ENCODE results near the gene SLC25A45. TPM values are rescaled to one million over a fixed set of nuclear protein-coding genes. Genes with fewer than 3 reads are reported as not detected.
"Not testable (repeated sequence)": the region's sequence is repeated elsewhere in the genome, so short reads cannot be mapped to it uniquely, and the experiment has no call there.

The SLC25A45 gene
- total RNA-seq, 3 donors from 2014 or later (not counting 1 experiment from before 2014, with no cell fraction given) = 50.9 to 61.1 (median 61.0) TPM

- WGBS (ENCODE audit: insufficient coverage) = 90% methylated on average over 11 of the region's 11 CpGs
- TF ChIP-seq CTCF (IDR thresholded peaks at IDR 0.05) = no peak
- no peak overlapping the region for H3K4me3 ChIP-seq (ENCODE audit: low read length)
- intact Hi-C loops (cut with micrococcal nuclease) = loop anchor here (5.0 kb wide), 2 partner anchors 48 to 157 kb away; partner anchors contain the start of genes FAM89B and ZNRD2
- no peak overlapping the region for H3K27ac ChIP-seq (ENCODE audit: low read length)
- Mint-ChIP-seq H3K27me3 (ENCODE audit: low read depth in 2 of 2) (no peaks in the 10 kb centered on the region), H3K27ac (no peak overlapping the region), H3K9me3 (no peaks in the 10 kb centered on the region), H3K4me1 (peaks cover 42 to 46% of the 10 kb centered on the region in 2 donors), H3K36me3 (no peaks in the 10 kb centered on the region), H3K4me3 (no peak overlapping the region)
- H3K36me3 ChIP-seq (ENCODE audit: control insufficient read depth, insufficient read depth, low read length) = peaks cover 18% of the 10 kb centered on the region
- no peaks in the 10 kb centered on the region for H3K9me3 ChIP-seq (ENCODE audit: control insufficient read depth, insufficient read depth, low read length)
- no peak for DNase-seq
- ATAC-seq = no peak
- peaks cover 45% of the 10 kb centered on the region for H3K4me1 ChIP-seq (ENCODE audit: control insufficient read depth, insufficient read depth, low read length)
- no peaks in the 10 kb centered on the region for H3K27me3 ChIP-seq (ENCODE audit: control insufficient read depth, insufficient read depth, low read length)
Observed at GRCh38 chr11:65414776-65415498, 32.5 kb upstream of the SLC25A45 start.

- intact Hi-C loops (cut with micrococcal nuclease); H3K27me3 Mint-ChIP-seq (ENCODE audit: low read depth in 2 of 2); H3K4me3 Mint-ChIP-seq; DNase-seq; H3K27ac Mint-ChIP-seq; H3K4me3 ChIP-seq (ENCODE audit: low read length); ATAC-seq; H3K27ac ChIP-seq (ENCODE audit: low read length); H3K9me3 ChIP-seq (ENCODE audit: control insufficient read depth, insufficient read depth, low read length); H3K27me3 ChIP-seq (ENCODE audit: control insufficient read depth, insufficient read depth, low read length); H3K9me3 Mint-ChIP-seq; H3K36me3 Mint-ChIP-seq: not testable (repeated sequence)
- peaks cover 27 to 29% of the 10 kb centered on the region in 2 donors for H3K4me1 Mint-ChIP-seq
- WGBS (ENCODE audit: insufficient coverage) = 94% methylated on average over 15 of the region's 15 CpGs
- peaks cover 28% of the 10 kb centered on the region for H3K4me1 ChIP-seq (ENCODE audit: control insufficient read depth, insufficient read depth, low read length)
- H3K36me3 ChIP-seq (ENCODE audit: control insufficient read depth, insufficient read depth, low read length) = peaks cover 35% of the 10 kb centered on the region
Observed at GRCh38 chr11:65413077-65413664, 30.7 kb upstream of the SLC25A45 start.

- no peaks in the 10 kb centered on the region for H3K27me3 ChIP-seq (ENCODE audit: control insufficient read depth, insufficient read depth, low read length)
- H3K9me3 ChIP-seq (ENCODE audit: control insufficient read depth, insufficient read depth, low read length) = no peaks in the 10 kb centered on the region
- no peak for DNase-seq
- Mint-ChIP-seq H3K4me3 (no peak overlapping the region), H3K27ac (no peak overlapping the region), H3K4me1 (peaks cover 20 to 22% of the 10 kb centered on the region in 2 donors), H3K36me3 (no peaks in the 10 kb centered on the region), H3K27me3 (ENCODE audit: low read depth in 2 of 2) (no peaks in the 10 kb centered on the region), H3K9me3 (no peaks in the 10 kb centered on the region)
- H3K27ac ChIP-seq (ENCODE audit: low read length) = no peak overlapping the region
- no peak overlapping the region for H3K4me3 ChIP-seq (ENCODE audit: low read length)
- 91% methylated on average over 24 of the region's 24 CpGs for WGBS (ENCODE audit: insufficient coverage)
- ATAC-seq = no peak
- H3K4me1 ChIP-seq (ENCODE audit: control insufficient read depth, insufficient read depth, low read length) = peaks cover 21% of the 10 kb centered on the region
- intact Hi-C loops (cut with micrococcal nuclease) = no loop called here
- no peak for TF ChIP-seq CTCF (IDR thresholded peaks at IDR 0.05)
- peaks cover 35% of the 10 kb centered on the region for H3K36me3 ChIP-seq (ENCODE audit: control insufficient read depth, insufficient read depth, low read length)
Observed at GRCh38 chr11:65412271-65413076, 30.0 kb upstream of the SLC25A45 start.

- DNase-seq = no peak
- no peak for TF ChIP-seq CTCF (IDR thresholded peaks at IDR 0.05)
- no peaks in the 10 kb centered on the region for H3K27me3 ChIP-seq (ENCODE audit: control insufficient read depth, insufficient read depth, low read length)
- no peak overlapping the region for H3K4me3 ChIP-seq (ENCODE audit: low read length)
- intact Hi-C loops (cut with micrococcal nuclease) = no loop called here
- WGBS (ENCODE audit: insufficient coverage) = 86% methylated on average over 5 of the region's 5 CpGs
- no peaks in the 10 kb centered on the region for H3K27me3 Mint-ChIP-seq (ENCODE audit: low read depth in 2 of 2)
- no peak for ATAC-seq
- H3K36me3 ChIP-seq (ENCODE audit: control insufficient read depth, insufficient read depth, low read length) = peaks cover 37% of the 10 kb centered on the region
- H3K27ac Mint-ChIP-seq = no peak overlapping the region
- no peaks in the 10 kb centered on the region for H3K9me3 ChIP-seq (ENCODE audit: control insufficient read depth, insufficient read depth, low read length)
- H3K4me1 Mint-ChIP-seq = peaks cover 12 to 14% of the 10 kb centered on the region in 2 donors
- H3K27ac ChIP-seq (ENCODE audit: low read length) = no peak overlapping the region
- no peaks in the 10 kb centered on the region for H3K9me3 Mint-ChIP-seq
- no peaks in the 10 kb centered on the region for H3K36me3 Mint-ChIP-seq
- H3K4me3 Mint-ChIP-seq = no peak overlapping the region
- peaks cover 13% of the 10 kb centered on the region for H3K4me1 ChIP-seq (ENCODE audit: control insufficient read depth, insufficient read depth, low read length)
Observed at GRCh38 chr11:65411681-65412070, 29.2 kb upstream of the SLC25A45 start.
